CD14-positive monocyte (primary cell): Measurements from ENCODE around the gene C9orf152. TPM values are rescaled to one million over a fixed set of nuclear protein-coding genes. Genes with fewer than 3 reads are reported as not detected.

Experiments used
- DNase-seq, 3 donors: peaks; one replicate each; pipeline ENCODE4 v3.0.0-alpha.2; 2011 to 2022
- H2AFZ ChIP-seq: 2 replicates; pipeline ENCODE4 v1.6.0; 2012; ENCODE audit warnings: mild to moderate bottlenecking, low read depth, low read length, inconsistent platforms; ENCODE audit not compliant: insufficient read depth, poor library complexity, severe bottlenecking
- H3K27ac ChIP-seq, 2 donors: 1 replicate in 1 of 2; 2 replicates in 1 of 2; pipeline ENCODE4 v1.5.1; 2012 to 2013; ENCODE audit warnings: low read length in 2 of 2, control low read depth in 1 of 2, inconsistent platforms in 1 of 2, low read depth in 1 of 2, mild to moderate bottlenecking in 1 of 2
- H3K27me3 ChIP-seq, 2 donors: one replicate each; pipeline versions ENCODE4 v1.6.0 to v1.6.1; 2011 to 2013; ENCODE audit warnings: low read length in 2 of 2; ENCODE audit not compliant: control insufficient read depth in 2 of 2, insufficient read depth in 2 of 2
- H3K36me3 ChIP-seq, 2 donors: replicated peaks in 1 of 2; 1 replicate in 1 of 2; 2 replicates in 1 of 2; pipeline versions ENCODE4 v1.5.1 to v1.6.1; 2012 to 2013; ENCODE audit warnings: low read length in 2 of 2, control low read depth in 1 of 2, inconsistent platforms in 1 of 2, mild to moderate bottlenecking in 1 of 2; ENCODE audit not compliant: insufficient read depth in 2 of 2, control insufficient read depth in 1 of 2
- H3K4me1 ChIP-seq, 2 donors: 1 replicate in 1 of 2; 2 replicates in 1 of 2; pipeline versions ENCODE4 v1.5.1 to v1.6.1; 2012 to 2013; ENCODE audit warnings: low read length in 2 of 2, control low read depth in 1 of 2, inconsistent platforms in 1 of 2, mild to moderate bottlenecking in 1 of 2, moderate library complexity in 1 of 2; ENCODE audit not compliant: insufficient read depth in 2 of 2, control insufficient read depth in 1 of 2
- H3K4me2 ChIP-seq: replicated peaks from 2 replicates; pipeline ENCODE3; 2012; ENCODE audit warnings: low read length, moderate library complexity, mild to moderate bottlenecking; ENCODE audit not compliant: poor library complexity, severe bottlenecking; ENCODE audit errors: extremely low read depth
- H3K4me3 ChIP-seq, 3 experiments: fragments of 200-600 bp in 1 of 3; sonication (generic) in 1 of 3; replicated peaks in 1 of 3; 1 replicate in 2 of 3; 2 replicates in 1 of 3; pipeline ENCODE4 v1.5.1; 2011 to 2013; ENCODE audit warnings: low read length in 3 of 3, mild to moderate bottlenecking in 3 of 3, control low read depth in 2 of 3, low read depth in 2 of 3, inconsistent platforms in 1 of 3, moderate library complexity in 1 of 3
- H3K79me2 ChIP-seq: 2 replicates; pipeline ENCODE4 v1.6.0; 2012; ENCODE audit warnings: mild to moderate bottlenecking, control low read depth, inconsistent platforms, low read length, moderate library complexity; ENCODE audit not compliant: insufficient read depth
- H3K9ac ChIP-seq: 2 replicates; pipeline ENCODE4 v1.6.0; 2017; ENCODE audit warnings: low read length, mild to moderate bottlenecking; ENCODE audit not compliant: insufficient read depth, poor library complexity, severe bottlenecking
- H3K9me3 ChIP-seq, 2 donors: replicated peaks in 1 of 2; 1 replicate in 1 of 2; 2 replicates in 1 of 2; pipeline versions ENCODE4 v1.5.1 to v1.6.1; 2012 to 2013; ENCODE audit warnings: low read length in 2 of 2, control low read depth in 1 of 2; ENCODE audit not compliant: control insufficient read depth in 1 of 2, insufficient read depth in 1 of 2
- H4K20me1 ChIP-seq: 2 replicates; pipeline ENCODE4 v1.6.0; 2012; ENCODE audit warnings: mild to moderate bottlenecking, low read length, control low read depth, moderate library complexity; ENCODE audit not compliant: insufficient read depth
- H3K27ac Mint-ChIP-seq, 7 donors: one replicate each; pipeline ENCODE4 v1.8.0; 2020; ENCODE audit warnings: mild to moderate bottlenecking in 7 of 7, mixed read lengths in 7 of 7, moderate library complexity in 6 of 7, inconsistent platforms in 2 of 7
- H3K27me3 Mint-ChIP-seq, 3 donors: one replicate each; pipeline ENCODE4 v1.8.0; 2021 to 2022; ENCODE audit warnings: low read depth in 3 of 3, mild to moderate bottlenecking in 3 of 3, mixed read lengths in 3 of 3, moderate library complexity in 3 of 3, inconsistent platforms in 1 of 3
- H3K36me3 Mint-ChIP-seq, 2 donors: one replicate each; pipeline ENCODE4 v1.8.0; 2020; ENCODE audit warnings: mixed read lengths in 2 of 2, inconsistent platforms in 1 of 2, mild to moderate bottlenecking in 1 of 2
- H3K4me1 Mint-ChIP-seq: one replicate; pipeline ENCODE4 v1.8.0; 2020; ENCODE audit warnings: mild to moderate bottlenecking, mixed read lengths
- H3K4me3 Mint-ChIP-seq, 2 donors: one replicate each; pipeline ENCODE4 v1.8.0; 2020; ENCODE audit warnings: mild to moderate bottlenecking in 2 of 2, mixed read lengths in 2 of 2, moderate library complexity in 1 of 2
- H3K9me3 Mint-ChIP-seq, 7 donors: one replicate each; pipeline ENCODE4 v1.8.0; 2020 to 2022; ENCODE audit warnings: mixed read lengths in 7 of 7, mild to moderate bottlenecking in 6 of 7, moderate library complexity in 6 of 7, inconsistent platforms in 2 of 7
- WGBS: methylation state at CpG from one replicate; pipeline ENCODE4 v1.1.5; 2013; ENCODE audit warnings: missing lambda C conversion rate; ENCODE audit not compliant: insufficient coverage; 5-methylcytosine and 5-hydroxymethylcytosine counted together
- intact Hi-C, 2 donors: fragments of 100-400 bp; cut with micrococcal nuclease; formaldehyde crosslinking; loops; one replicate each; pipeline versions ENCODE4 v1.15.0 to v1.15.1; 2023
- polyA plus RNA-seq, 3 donors: library from polyadenylated mRNA; depleted of rRNA in 1 of 3; unstranded in 2 of 3; stranded (reverse) in 1 of 3; fragments of 300-500 nt in 2 of 3; fragments of >200 nt in 1 of 3; fragmentation: Illumina TruSeq in 2 of 3; gene quantifications; 1 replicate in 2 of 3; 2 replicates in 1 of 3; pipeline ENCODE4 v1.2.3, GENCODE V29; 2012 to 2021
- TF ChIP-seq, protein P1 (sequence below): fragments of 200-600 bp; IDR thresholded peaks from one replicate; pipeline ENCODE4 v1.8.0; 2022; ENCODE audit warnings: antibody characterized with exemption, mild to moderate bottlenecking

Gene C9orf152
- polyA plus RNA-seq, 3 donors: not detected

DNA sequence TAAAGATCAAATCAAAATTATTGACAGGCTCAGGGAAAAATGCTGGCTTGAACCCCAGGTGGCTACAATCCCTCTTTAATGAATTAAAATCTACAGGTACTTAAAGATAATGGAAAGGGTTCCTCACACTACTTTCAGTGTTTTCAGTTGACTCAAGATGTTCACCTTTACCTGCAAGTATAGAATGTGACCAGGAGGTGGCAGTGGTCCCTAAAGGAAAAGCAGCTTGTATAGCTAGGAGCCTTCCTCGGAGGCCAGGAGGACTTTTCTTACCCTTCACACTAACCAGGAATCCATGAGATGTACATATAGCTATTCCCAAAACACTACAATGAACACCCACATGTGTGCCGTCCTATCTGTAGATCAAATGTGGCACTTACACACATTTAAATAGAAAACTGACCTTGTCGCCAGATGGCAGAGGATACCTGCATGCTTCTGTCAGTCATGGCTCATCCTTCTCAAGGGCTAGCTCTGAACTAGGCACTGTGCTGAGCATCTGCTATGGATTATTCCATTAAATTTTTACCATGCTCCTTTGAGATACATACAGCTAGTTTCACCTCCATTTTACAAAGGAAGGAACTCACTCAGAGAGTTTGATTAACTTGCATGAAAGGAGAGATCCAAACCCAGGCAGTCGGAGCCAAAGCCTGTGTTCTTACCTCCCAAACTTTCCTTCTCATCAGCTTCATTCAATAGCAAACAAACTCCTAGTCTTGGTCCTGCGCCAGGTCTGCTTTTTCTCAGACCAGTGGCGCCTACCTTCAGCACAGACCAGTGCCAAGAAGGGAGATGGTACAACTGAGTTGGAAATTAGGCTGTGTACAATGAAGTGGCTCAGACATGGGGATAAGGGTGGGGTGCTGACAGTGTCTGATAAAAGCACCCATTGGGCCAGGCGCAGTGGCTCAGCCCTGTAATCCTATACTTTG, 24.5 kb downstream of the C9orf152 start:
- Histone ChIP-seq H3K27me3 (no peaks in the 10 kb centered on the region), H3K4me1 (peaks cover 0 to 7% of the 10 kb centered on the region in 2 donors), H3K4me3 (no peak overlapping the region), H3K9ac (no peak overlapping the region), H3K4me2 (no peak overlapping the region), H2AFZ (no peak overlapping the region), H3K36me3 (no peaks in the 10 kb centered on the region), H3K79me2 (no peaks in the 10 kb centered on the region), H3K9me3 (no peaks in the 10 kb centered on the region), H4K20me1 (no peaks in the 10 kb centered on the region), H3K27ac (no peak overlapping the region)
- Mint-ChIP-seq H3K27ac (no peak overlapping the region), H3K9me3 (peaks cover 0 to 2% (median 0%) of the 10 kb centered on the region in 7 donors), H3K4me3 (no peak overlapping the region), H3K27me3 (no peaks in the 10 kb centered on the region), H3K4me1 (peaks cover 26% of the 10 kb centered on the region), H3K36me3 (no peaks in the 10 kb centered on the region)
- WGBS: 47% methylated on average over 3 of the region's 7 CpGs
- TF ChIP-seq, protein P1, sequence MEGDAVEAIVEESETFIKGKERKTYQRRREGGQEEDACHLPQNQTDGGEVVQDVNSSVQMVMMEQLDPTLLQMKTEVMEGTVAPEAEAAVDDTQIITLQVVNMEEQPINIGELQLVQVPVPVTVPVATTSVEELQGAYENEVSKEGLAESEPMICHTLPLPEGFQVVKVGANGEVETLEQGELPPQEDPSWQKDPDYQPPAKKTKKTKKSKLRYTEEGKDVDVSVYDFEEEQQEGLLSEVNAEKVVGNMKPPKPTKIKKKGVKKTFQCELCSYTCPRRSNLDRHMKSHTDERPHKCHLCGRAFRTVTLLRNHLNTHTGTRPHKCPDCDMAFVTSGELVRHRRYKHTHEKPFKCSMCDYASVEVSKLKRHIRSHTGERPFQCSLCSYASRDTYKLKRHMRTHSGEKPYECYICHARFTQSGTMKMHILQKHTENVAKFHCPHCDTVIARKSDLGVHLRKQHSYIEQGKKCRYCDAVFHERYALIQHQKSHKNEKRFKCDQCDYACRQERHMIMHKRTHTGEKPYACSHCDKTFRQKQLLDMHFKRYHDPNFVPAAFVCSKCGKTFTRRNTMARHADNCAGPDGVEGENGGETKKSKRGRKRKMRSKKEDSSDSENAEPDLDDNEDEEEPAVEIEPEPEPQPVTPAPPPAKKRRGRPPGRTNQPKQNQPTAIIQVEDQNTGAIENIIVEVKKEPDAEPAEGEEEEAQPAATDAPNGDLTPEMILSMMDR: peak; percentile 79
- DNase-seq: peak; percentile 31 to 57 (median 48)
- intact Hi-C loops: loop anchor here in 1 of 2 donors (10.0 kb wide), 1 partner anchor 441 kb away; no protein-coding TSS in a partner anchor

DNA sequence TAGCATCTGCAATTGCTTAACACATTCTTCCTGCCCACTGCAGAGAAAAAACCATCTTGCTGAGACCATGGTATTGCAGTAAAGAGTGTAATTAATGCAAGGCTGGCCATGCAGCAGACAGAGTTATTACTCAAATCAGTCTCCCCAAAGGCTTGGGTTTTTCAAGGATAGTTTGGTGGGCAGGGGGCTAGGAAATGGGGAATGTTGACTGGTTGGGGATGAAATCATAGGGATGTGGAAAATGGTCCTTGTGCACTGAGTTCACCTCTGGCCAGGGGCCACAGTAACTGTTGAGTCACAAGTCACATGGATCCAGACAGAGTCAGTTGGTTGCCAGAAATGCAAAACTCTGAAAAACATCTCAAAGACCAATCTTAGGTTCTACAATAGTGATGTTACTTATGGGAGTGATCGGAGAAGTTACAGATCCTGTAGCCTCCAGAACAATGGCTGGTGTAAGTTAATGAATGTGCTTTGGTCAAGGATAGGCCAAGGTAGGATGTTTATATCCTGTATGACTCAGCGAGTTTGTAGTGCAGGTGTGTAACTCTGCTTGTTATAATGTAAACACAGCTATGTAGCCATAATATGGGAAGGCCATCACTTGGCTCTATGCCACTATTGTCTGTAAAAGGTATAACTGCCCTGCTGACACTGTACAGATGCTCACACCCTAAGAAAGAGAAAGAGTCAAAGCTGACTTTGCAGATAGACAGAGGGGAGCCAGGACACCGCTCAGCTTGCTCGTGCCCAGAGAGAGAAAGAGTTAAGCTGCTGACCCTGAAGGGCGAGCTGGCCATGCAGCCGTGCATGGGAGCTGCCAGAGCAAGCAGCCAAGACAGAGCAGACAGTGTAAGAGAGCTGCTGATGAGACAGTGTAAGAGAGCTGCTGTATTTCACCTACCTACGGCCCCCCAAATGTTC, 27.2 kb downstream of the C9orf152 start:
- TF ChIP-seq, protein P1: no peak
- no peak for DNase-seq
- no peaks in the 10 kb centered on the region for H3K9me3 ChIP-seq
- intact Hi-C loops: loop anchor here in 1 of 2 donors (10.0 kb wide), 1 partner anchor 444 kb away; no protein-coding TSS in a partner anchor
- no peaks in the 10 kb centered on the region for H3K79me2 ChIP-seq
- no peak overlapping the region for H3K4me3 ChIP-seq
- H3K4me1 Mint-ChIP-seq: peaks cover 19% of the 10 kb centered on the region
- peak overlapping the region in 2 of 7 donors; percentile 74 to 76 for H3K27ac Mint-ChIP-seq
- peaks cover 0 to 2% (median 0%) of the 10 kb centered on the region in 7 donors for H3K9me3 Mint-ChIP-seq
- H2AFZ ChIP-seq: no peak overlapping the region
- H3K27ac ChIP-seq: no peak overlapping the region
- no peaks in the 10 kb centered on the region for H3K36me3 Mint-ChIP-seq
- no peak overlapping the region for H3K4me3 Mint-ChIP-seq
- H4K20me1 ChIP-seq: no peaks in the 10 kb centered on the region
- no peaks in the 10 kb centered on the region for H3K36me3 ChIP-seq
- H3K27me3 ChIP-seq: no peaks in the 10 kb centered on the region
- 100% methylated on average over 4 of the region's 7 CpGs for WGBS
- H3K4me1 ChIP-seq: peaks cover 0 to 7% of the 10 kb centered on the region in 2 donors
- no peak overlapping the region for H3K4me2 ChIP-seq
- H3K9ac ChIP-seq: no peak overlapping the region
- H3K27me3 Mint-ChIP-seq: peaks cover 0 to 3% (median 0%) of the 10 kb centered on the region in 3 donors
